ENCODE results near the gene ABHD12B. TPM values are rescaled to one million over a fixed set of nuclear protein-coding genes. Genes with fewer than 3 reads are reported as not detected.
"Not testable (repeated sequence)": the region's sequence is repeated elsewhere in the genome, so short reads cannot be mapped to it uniquely, and the experiment has no call there.

Gene ABHD12B
- polyA plus RNA-seq, 3 donors, result 0.33 to 0.83 (median 0.62) TPM

- DNase-seq (ENCODE audit: low read depth in 3 of 3, low spot score in 2 of 3), result no peak
Observed at GRCh38 chr14:50883827-50884197, 12.0 kb downstream of the ABHD12B start.

- DNase-seq (ENCODE audit: low read depth in 3 of 3, low spot score in 2 of 3), result no peak
Observed at GRCh38 chr14:50887476-50887875, 15.6 kb downstream of the ABHD12B start.

GRCh38 chr14:50892255-50892654 lies 20.4 kb downstream of the ABHD12B start:
- no peak for DNase-seq (ENCODE audit: low read depth in 3 of 3, low spot score in 2 of 3)

GRCh38 chr14:50896421-50896820 lies 24.6 kb downstream of the ABHD12B start:
- DNase-seq (ENCODE audit: low read depth in 3 of 3, low spot score in 2 of 3), result not testable (repeated sequence)

GRCh38 chr14:50897005-50897404 lies 25.2 kb downstream of the ABHD12B start:
- DNase-seq (ENCODE audit: low read depth in 3 of 3, low spot score in 2 of 3), result not testable (repeated sequence)

GRCh38 chr14:50897658-50898175 lies 25.9 kb downstream of the ABHD12B start:
- no peak for DNase-seq (ENCODE audit: low read depth in 3 of 3, low spot score in 2 of 3)

GRCh38 chr14:50901361-50901760 lies 29.5 kb downstream of the ABHD12B start:
- no peak for DNase-seq (ENCODE audit: low read depth in 3 of 3, low spot score in 2 of 3)

GRCh38 chr14:50904719-50905118 lies 32.9 kb downstream of the ABHD12B start:
- DNase-seq (ENCODE audit: low read depth in 3 of 3, low spot score in 2 of 3), result no peak

GRCh38 chr14:50906326-50907065 lies 34.6 kb downstream of the ABHD12B start:
- no peak for DNase-seq (ENCODE audit: low read depth in 3 of 3, low spot score in 2 of 3)

GRCh38 chr14:50910495-50911420 lies 38.9 kb downstream of the ABHD12B start:
- no peak for DNase-seq (ENCODE audit: low read depth in 3 of 3, low spot score in 2 of 3)

- DNase-seq (ENCODE audit: low read depth in 3 of 3, low spot score in 2 of 3), result no peak
Observed at GRCh38 chr14:50917449-50917848, 45.6 kb downstream of the ABHD12B start.

- not testable (repeated sequence) for DNase-seq (ENCODE audit: low read depth in 3 of 3, low spot score in 2 of 3)
Observed at GRCh38 chr14:50919524-50919923, 47.7 kb downstream of the ABHD12B start.

- peak in 1 of 3 donors; percentile 7 for DNase-seq (ENCODE audit: low read depth in 3 of 3, low spot score in 2 of 3)
Observed at GRCh38 chr14:50920482-50921230, 48.8 kb downstream of the ABHD12B start.

GRCh38 chr14:50922803-50923202 lies 51.0 kb downstream of the ABHD12B start:
- DNase-seq (ENCODE audit: low read depth in 3 of 3, low spot score in 2 of 3), result no peak

- no peak for DNase-seq (ENCODE audit: low read depth in 3 of 3, low spot score in 2 of 3)
Observed at GRCh38 chr14:50924236-50924635, 52.4 kb downstream of the ABHD12B start.

GRCh38 chr14:50924843-50925242 lies 53.0 kb downstream of the ABHD12B start:
- no peak for DNase-seq (ENCODE audit: low read depth in 3 of 3, low spot score in 2 of 3)

- no peak for DNase-seq (ENCODE audit: low read depth in 3 of 3, low spot score in 2 of 3)
Observed at GRCh38 chr14:50926851-50927386, 55.1 kb downstream of the ABHD12B start.

GRCh38 chr14:50928002-50928635 lies 56.3 kb downstream of the ABHD12B start:
- no peak for DNase-seq (ENCODE audit: low read depth in 3 of 3, low spot score in 2 of 3)

GRCh38 chr14:50929506-50929905 lies 57.7 kb downstream of the ABHD12B start:
- no peak for DNase-seq (ENCODE audit: low read depth in 3 of 3, low spot score in 2 of 3)

- no peak for DNase-seq (ENCODE audit: low read depth in 3 of 3, low spot score in 2 of 3)
Observed at GRCh38 chr14:50931559-50931958, 59.7 kb downstream of the ABHD12B start.

Data from right renal cortex interstitium (tissue), 3 donors.